HEK293 (cell line): ENCODE measurements around the gene OXGR1.

Experiments
- CTCF ChIA-PET: fragments of 350-600 bp; formaldehyde crosslinking; extraction: SDS; loops from one replicate; lab custom pipeline; 2021; ENCODE audit warnings: antibody characterized with exemption; lab: Yijun Ruan, JAX
- POLR2A ChIA-PET: fragments of 300-600 bp; formaldehyde crosslinking; extraction: SDS; loops from one replicate; lab custom pipeline; 2020; ENCODE audit warnings: antibody characterized with exemption, inconsistent platforms; lab: Yijun Ruan, JAX
- H3K27ac ChIP-seq: fragments of 200-500 bp; sonication (Bioruptor generic); 2 replicates; pipeline ENCODE4 v1.5.1; 2014; ENCODE audit warnings: low read depth, low read length, control low read depth, inconsistent platforms; ENCODE audit errors: extremely low read depth
- H3K36me3 ChIP-seq, 2 experiments: fragments of 200-500 bp in 1 of 2; sonication (Bioruptor generic) in 1 of 2; 1 replicate in 1 of 2; 2 replicates in 1 of 2; pipeline ENCODE4 v1.5.1; 2014 to 2017; ENCODE audit warnings: inconsistent platforms in 2 of 2, low read length in 2 of 2; ENCODE audit not compliant: control insufficient read depth in 2 of 2, insufficient read depth in 1 of 2
- H3K4me1 ChIP-seq: fragments of 200-500 bp; sonication (Bioruptor generic); 2 replicates; pipeline ENCODE4 v1.5.1; 2014; ENCODE audit warnings: mild to moderate bottlenecking, low read length, inconsistent platforms; ENCODE audit not compliant: control insufficient read depth, insufficient read depth
- H3K4me3 ChIP-seq: 2 replicates; pipeline ENCODE4 v1.5.1; 2011; ENCODE audit warnings: low read depth, mild to moderate bottlenecking, control low read depth, low read length, moderate library complexity
- H3K9me3 ChIP-seq: fragments of 200-500 bp; sonication (Bioruptor generic); 2 replicates; pipeline ENCODE4 v1.5.1; 2014; ENCODE audit warnings: low read depth, low read length, inconsistent platforms; ENCODE audit not compliant: control insufficient read depth, insufficient read depth
- IKZF3 ChIP-seq: fragments of 450-650 bp; IDR thresholded peaks from 2 replicates; pipeline ENCODE4 v1.5.0; 2018; ENCODE audit warnings: missing biosample characterization, mild to moderate bottlenecking, missing genetic modification characterization, moderate library complexity
- KLF7 ChIP-seq: fragments of 450-650 bp; formaldehyde crosslinking; IDR thresholded peaks from 2 replicates; pipeline ENCODE4 v1.5.1; 2016; ENCODE audit warnings: missing biosample characterization, missing genetic modification characterization, borderline replicate concordance
- MZF1 ChIP-seq: fragments of 450-650 bp; formaldehyde crosslinking; IDR thresholded peaks from 2 replicates; pipeline ENCODE4 v1.5.1; 2017; ENCODE audit warnings: missing biosample characterization, missing genetic modification characterization, borderline replicate concordance
- OSR2 ChIP-seq: fragments of 450-650 bp; formaldehyde crosslinking; IDR thresholded peaks from 2 replicates; pipeline ENCODE4 v1.5.1; 2016; ENCODE audit warnings: missing biosample characterization, missing genetic modification characterization
- ZBTB17 ChIP-seq: fragments of 450-650 bp; formaldehyde crosslinking; IDR thresholded peaks from 2 replicates; pipeline ENCODE4 v1.5.1; 2016; ENCODE audit warnings: missing biosample characterization, missing genetic modification characterization
- ZEB2 ChIP-seq: fragments of 450-650 bp; formaldehyde crosslinking; IDR thresholded peaks from 2 replicates; pipeline ENCODE4 v1.5.1; 2016; ENCODE audit warnings: missing biosample characterization, missing genetic modification characterization
- ZNF138 ChIP-seq: fragments of 450-650 bp; formaldehyde crosslinking; IDR thresholded peaks from 2 replicates; pipeline ENCODE4 v1.5.1; 2016; ENCODE audit warnings: missing biosample characterization, missing genetic modification characterization, borderline replicate concordance
- ZNF19 ChIP-seq: fragments of 450-650 bp; formaldehyde crosslinking; IDR thresholded peaks from 2 replicates; pipeline ENCODE4; 2016; ENCODE audit warnings: missing biosample characterization, missing genetic modification characterization, low read depth
- ZNF202 ChIP-seq: fragments of 450-650 bp; formaldehyde crosslinking; IDR thresholded peaks from 2 replicates; pipeline ENCODE4 v1.5.1; 2016; ENCODE audit warnings: missing biosample characterization, missing genetic modification characterization, borderline replicate concordance
- ZNF23 ChIP-seq: fragments of 450-650 bp; formaldehyde crosslinking; IDR thresholded peaks from 2 replicates; pipeline ENCODE4 v1.5.1; 2016; ENCODE audit warnings: missing biosample characterization, missing genetic modification characterization, borderline replicate concordance
- ZNF274 ChIP-seq, 2 experiments: fragments of 200-500 bp in 1 of 2; fragments of 450-650 bp in 1 of 2; sonication (Bioruptor generic) in 1 of 2; formaldehyde crosslinking in 1 of 2; IDR thresholded peaks; 2 replicates each; pipeline versions ENCODE4 v1.5.1 to v1.6.1; 2014 to 2016; ENCODE audit warnings: borderline replicate concordance in 1 of 2, inconsistent platforms in 1 of 2, low read length in 1 of 2, missing biosample characterization in 1 of 2, missing genetic modification characterization in 1 of 2
- ZNF362 ChIP-seq: fragments of 450-650 bp; formaldehyde crosslinking; IDR thresholded peaks from 2 replicates; pipeline ENCODE4 v1.5.1; 2016; ENCODE audit warnings: missing biosample characterization, missing genetic modification characterization
- ZNF394 ChIP-seq: fragments of 450-650 bp; formaldehyde crosslinking; IDR thresholded peaks from 2 replicates; pipeline ENCODE4 v1.5.1; 2016; ENCODE audit warnings: missing biosample characterization, missing genetic modification characterization, mild to moderate bottlenecking, moderate library complexity, borderline replicate concordance
- ZNF416 ChIP-seq: fragments of 450-650 bp; formaldehyde crosslinking; IDR thresholded peaks from 2 replicates; pipeline ENCODE4 v1.5.1; 2016; ENCODE audit warnings: missing biosample characterization, missing genetic modification characterization
- ZNF521 ChIP-seq: fragments of 450-650 bp; formaldehyde crosslinking; IDR thresholded peaks from 2 replicates; pipeline ENCODE4 v1.5.1; 2017; ENCODE audit warnings: missing biosample characterization, mild to moderate bottlenecking, missing genetic modification characterization
- ZNF558 ChIP-seq: fragments of 450-650 bp; formaldehyde crosslinking; IDR thresholded peaks from 2 replicates; pipeline ENCODE4 v1.5.1; 2016; ENCODE audit warnings: missing biosample characterization, missing genetic modification characterization
- ZNF560 ChIP-seq: fragments of 450-650 bp; formaldehyde crosslinking; IDR thresholded peaks from 2 replicates; pipeline ENCODE4 v1.5.1; 2017; ENCODE audit warnings: missing biosample characterization, missing genetic modification characterization, borderline replicate concordance
- ZNF596 ChIP-seq: fragments of 450-650 bp; IDR thresholded peaks from 2 replicates; pipeline ENCODE4 v1.5.0; 2018; ENCODE audit warnings: missing biosample characterization, mild to moderate bottlenecking, missing genetic modification characterization, moderate library complexity
- ZNF624 ChIP-seq: fragments of 450-650 bp; formaldehyde crosslinking; IDR thresholded peaks from 2 replicates; pipeline ENCODE4 v1.5.1; 2017; ENCODE audit warnings: missing biosample characterization, missing genetic modification characterization
- ZNF654 ChIP-seq: fragments of 450-650 bp; formaldehyde crosslinking; IDR thresholded peaks from 2 replicates; pipeline ENCODE4 v1.5.1; 2016; ENCODE audit warnings: low read depth, missing biosample characterization, missing genetic modification characterization
- ZNF658 ChIP-seq: fragments of 450-650 bp; formaldehyde crosslinking; IDR thresholded peaks from 2 replicates; pipeline ENCODE4; 2016; ENCODE audit warnings: missing biosample characterization, missing genetic modification characterization
- ZNF776 ChIP-seq: fragments of 450-650 bp; formaldehyde crosslinking; IDR thresholded peaks from 2 replicates; pipeline ENCODE4 v1.5.0; 2017; ENCODE audit warnings: missing biosample characterization, missing genetic modification characterization, borderline replicate concordance
- ZNF785 ChIP-seq: fragments of 450-650 bp; formaldehyde crosslinking; IDR thresholded peaks from 2 replicates; pipeline ENCODE4 v1.5.1; 2016; ENCODE audit warnings: missing biosample characterization, missing genetic modification characterization
- TF ChIP-seq, protein P1 (sequence below): fragments of 450-650 bp; formaldehyde crosslinking; IDR thresholded peaks from 2 replicates; pipeline ENCODE4 v1.5.1; 2016; ENCODE audit warnings: missing biosample characterization, missing genetic modification characterization
- TF ChIP-seq, protein P2 (sequence below): fragments of 450-650 bp; formaldehyde crosslinking; IDR thresholded peaks from 2 replicates; pipeline ENCODE4 v1.5.1; 2016; ENCODE audit warnings: missing biosample characterization, missing genetic modification characterization
- TF ChIP-seq, protein P3 (sequence below): fragments of 450-650 bp; formaldehyde crosslinking; IDR thresholded peaks from 2 replicates; pipeline ENCODE4 v1.5.0; 2017; ENCODE audit warnings: missing biosample characterization, missing genetic modification characterization, borderline replicate concordance

The OXGR1 gene

DNA sequence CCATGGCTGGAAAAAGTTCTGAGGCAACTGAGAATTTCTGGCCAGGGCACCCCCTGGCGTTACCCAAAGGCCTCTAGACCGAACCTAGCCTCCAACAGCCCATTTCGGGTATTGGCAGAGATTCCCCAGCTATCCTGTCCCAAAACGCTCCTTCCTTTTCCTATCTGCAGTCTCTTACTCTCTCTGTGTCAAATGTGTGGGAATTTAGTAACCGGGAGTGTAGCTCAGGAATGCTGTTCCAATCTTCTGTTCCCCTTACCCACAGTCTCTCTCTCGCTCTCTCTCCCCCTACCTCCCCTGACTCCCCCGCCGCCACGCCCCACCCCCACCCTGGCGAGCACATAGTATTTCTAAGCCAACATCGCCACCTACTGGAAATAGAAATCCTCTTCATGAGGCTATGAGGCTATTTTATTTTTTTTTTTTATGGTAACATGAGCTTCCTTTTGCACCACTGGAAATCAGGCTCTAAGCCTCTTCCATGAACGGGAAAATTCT lies 27.0 kb downstream of the OXGR1 start (continued):
- TF ChIP-seq, protein P1, sequence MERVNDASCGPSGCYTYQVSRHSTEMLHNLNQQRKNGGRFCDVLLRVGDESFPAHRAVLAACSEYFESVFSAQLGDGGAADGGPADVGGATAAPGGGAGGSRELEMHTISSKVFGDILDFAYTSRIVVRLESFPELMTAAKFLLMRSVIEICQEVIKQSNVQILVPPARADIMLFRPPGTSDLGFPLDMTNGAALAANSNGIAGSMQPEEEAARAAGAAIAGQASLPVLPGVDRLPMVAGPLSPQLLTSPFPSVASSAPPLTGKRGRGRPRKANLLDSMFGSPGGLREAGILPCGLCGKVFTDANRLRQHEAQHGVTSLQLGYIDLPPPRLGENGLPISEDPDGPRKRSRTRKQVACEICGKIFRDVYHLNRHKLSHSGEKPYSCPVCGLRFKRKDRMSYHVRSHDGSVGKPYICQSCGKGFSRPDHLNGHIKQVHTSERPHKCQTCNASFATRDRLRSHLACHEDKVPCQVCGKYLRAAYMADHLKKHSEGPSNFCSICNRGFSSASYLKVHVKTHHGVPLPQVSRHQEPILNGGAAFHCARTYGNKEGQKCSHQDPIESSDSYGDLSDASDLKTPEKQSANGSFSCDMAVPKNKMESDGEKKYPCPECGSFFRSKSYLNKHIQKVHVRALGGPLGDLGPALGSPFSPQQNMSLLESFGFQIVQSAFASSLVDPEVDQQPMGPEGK (tag by site-specific recombination): peak; percentile 36; the same call in 1 of the 2 replicates
- TF ChIP-seq ZNF596 (0 out of 2 replicates have a peak, but pooled peaks have one; percentile 26), ZNF362 (peak; percentile 42; the same call in 1 of the 2 replicates), ZNF776 (tag by site-specific recombination) (no peak), MZF1 (no peak), ZNF785 (tag by site-specific recombination) (no peak), KLF7 (tag by site-specific recombination) (no peak), ZBTB17 (tag by site-specific recombination) (0 out of 2 replicates have a peak, but pooled peaks have one; percentile 10), ZNF560 (tag by site-specific recombination) (no peak), ZNF274 (IDR thresholded peaks at IDR 0.05; ENCODE audit: low read length) (no peak), ZNF274 (tag by site-specific recombination; IDR thresholded peaks at IDR 0.05; ENCODE audit: borderline replicate concordance) (no peak), ZNF202 (tag by site-specific recombination) (peak; percentile 81; the same call in 1 of the 2 replicates), ZNF654 (peak; percentile 75)
- TF ChIP-seq, protein P2, sequence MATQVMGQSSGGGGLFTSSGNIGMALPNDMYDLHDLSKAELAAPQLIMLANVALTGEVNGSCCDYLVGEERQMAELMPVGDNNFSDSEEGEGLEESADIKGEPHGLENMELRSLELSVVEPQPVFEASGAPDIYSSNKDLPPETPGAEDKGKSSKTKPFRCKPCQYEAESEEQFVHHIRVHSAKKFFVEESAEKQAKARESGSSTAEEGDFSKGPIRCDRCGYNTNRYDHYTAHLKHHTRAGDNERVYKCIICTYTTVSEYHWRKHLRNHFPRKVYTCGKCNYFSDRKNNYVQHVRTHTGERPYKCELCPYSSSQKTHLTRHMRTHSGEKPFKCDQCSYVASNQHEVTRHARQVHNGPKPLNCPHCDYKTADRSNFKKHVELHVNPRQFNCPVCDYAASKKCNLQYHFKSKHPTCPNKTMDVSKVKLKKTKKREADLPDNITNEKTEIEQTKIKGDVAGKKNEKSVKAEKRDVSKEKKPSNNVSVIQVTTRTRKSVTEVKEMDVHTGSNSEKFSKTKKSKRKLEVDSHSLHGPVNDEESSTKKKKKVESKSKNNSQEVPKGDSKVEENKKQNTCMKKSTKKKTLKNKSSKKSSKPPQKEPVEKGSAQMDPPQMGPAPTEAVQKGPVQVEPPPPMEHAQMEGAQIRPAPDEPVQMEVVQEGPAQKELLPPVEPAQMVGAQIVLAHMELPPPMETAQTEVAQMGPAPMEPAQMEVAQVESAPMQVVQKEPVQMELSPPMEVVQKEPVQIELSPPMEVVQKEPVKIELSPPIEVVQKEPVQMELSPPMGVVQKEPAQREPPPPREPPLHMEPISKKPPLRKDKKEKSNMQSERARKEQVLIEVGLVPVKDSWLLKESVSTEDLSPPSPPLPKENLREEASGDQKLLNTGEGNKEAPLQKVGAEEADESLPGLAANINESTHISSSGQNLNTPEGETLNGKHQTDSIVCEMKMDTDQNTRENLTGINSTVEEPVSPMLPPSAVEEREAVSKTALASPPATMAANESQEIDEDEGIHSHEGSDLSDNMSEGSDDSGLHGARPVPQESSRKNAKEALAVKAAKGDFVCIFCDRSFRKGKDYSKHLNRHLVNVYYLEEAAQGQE: no peak

GRCh38 chr13:96966415-96967102 lies 27.7 kb downstream of the OXGR1 start:
- no peak overlapping the region for H3K4me3 ChIP-seq
- no peak overlapping the region for H3K27ac ChIP-seq
- POLR2A ChIA-PET: no interaction called here
- H3K4me1 ChIP-seq: no peaks in the 10 kb centered on the region
- H3K36me3 ChIP-seq: no peaks in the 10 kb centered on the region
- no peaks in the 10 kb centered on the region for H3K9me3 ChIP-seq
- CTCF ChIA-PET: interaction anchor here (0.6 to 1.4 kb wide), 7 partner anchors 8 to 1149 kb away, joined by 3 to 5 read pairs (median 3); no protein-coding TSS in a partner anchor
- TF ChIP-seq ZEB2 (tag by site-specific recombination) (no peak), ZNF394 (no peak), ZNF23 (tag by site-specific recombination) (no peak), OSR2 (tag by site-specific recombination) (no peak), ZNF558 (tag by site-specific recombination) (no peak), ZNF416 (tag by site-specific recombination) (no peak), IKZF3 (tag by site-specific recombination) (no peak), ZNF138 (tag by site-specific recombination) (no peak), ZNF521 (tag by site-specific recombination) (no peak), ZNF19 (no peak), ZNF658 (tag by site-specific recombination) (no peak), ZBTB17 (tag by site-specific recombination) (no peak), ZNF624 (tag by site-specific recombination) (no peak)
- TF ChIP-seq, protein P3, sequence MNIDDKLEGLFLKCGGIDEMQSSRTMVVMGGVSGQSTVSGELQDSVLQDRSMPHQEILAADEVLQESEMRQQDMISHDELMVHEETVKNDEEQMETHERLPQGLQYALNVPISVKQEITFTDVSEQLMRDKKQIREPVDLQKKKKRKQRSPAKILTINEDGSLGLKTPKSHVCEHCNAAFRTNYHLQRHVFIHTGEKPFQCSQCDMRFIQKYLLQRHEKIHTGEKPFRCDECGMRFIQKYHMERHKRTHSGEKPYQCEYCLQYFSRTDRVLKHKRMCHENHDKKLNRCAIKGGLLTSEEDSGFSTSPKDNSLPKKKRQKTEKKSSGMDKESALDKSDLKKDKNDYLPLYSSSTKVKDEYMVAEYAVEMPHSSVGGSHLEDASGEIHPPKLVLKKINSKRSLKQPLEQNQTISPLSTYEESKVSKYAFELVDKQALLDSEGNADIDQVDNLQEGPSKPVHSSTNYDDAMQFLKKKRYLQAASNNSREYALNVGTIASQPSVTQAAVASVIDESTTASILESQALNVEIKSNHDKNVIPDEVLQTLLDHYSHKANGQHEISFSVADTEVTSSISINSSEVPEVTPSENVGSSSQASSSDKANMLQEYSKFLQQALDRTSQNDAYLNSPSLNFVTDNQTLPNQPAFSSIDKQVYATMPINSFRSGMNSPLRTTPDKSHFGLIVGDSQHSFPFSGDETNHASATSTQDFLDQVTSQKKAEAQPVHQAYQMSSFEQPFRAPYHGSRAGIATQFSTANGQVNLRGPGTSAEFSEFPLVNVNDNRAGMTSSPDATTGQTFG: no peak
